Prostate gland (tissue), 2 donors: ENCODE results near the gene EIF6.

Source experiments
- CTCF ChIP-seq, 4 experiments: fragments of 200-600 bp in 2 of 4; fragments of 450-650 bp in 2 of 4; sonication (generic) in 2 of 4; IDR thresholded peaks; 1 replicate in 3 of 4; 2 replicates in 1 of 4; pipeline ENCODE4 v1.5.1; 2016 to 2019; ENCODE audit warnings: antibody characterized with exemption in 4 of 4, mild to moderate bottlenecking in 2 of 4, moderate library complexity in 2 of 4
- POLR2A ChIP-seq: fragments of 450-650 bp; IDR thresholded peaks from one replicate; pipeline ENCODE4 v1.6.1; 2016; ENCODE audit warnings: antibody characterized with exemption, mild to moderate bottlenecking

DNA sequence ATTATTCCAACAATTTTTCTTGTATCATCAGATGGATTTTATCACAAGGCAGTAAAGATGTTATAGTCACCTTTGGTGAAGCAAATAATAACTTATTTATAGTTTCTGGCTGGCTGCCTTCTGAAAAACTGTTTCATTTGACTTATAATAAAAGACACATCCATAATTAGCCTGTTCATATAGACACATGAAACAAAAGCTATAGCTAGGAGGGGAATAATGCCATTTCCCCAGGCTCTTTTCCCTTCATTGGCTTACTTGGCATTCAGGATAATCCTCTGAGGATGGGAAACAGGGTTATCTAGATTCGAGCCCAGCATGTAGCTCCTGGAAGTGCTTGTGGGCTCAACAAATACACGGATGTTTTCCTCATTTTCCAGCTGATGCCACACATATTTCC, 40.6 kb downstream of the EIF6 start:
- TF ChIP-seq CTCF (IDR thresholded peaks at IDR 0.05): no peak
- no peak for TF ChIP-seq POLR2A
